ENCODE data around the gene GRIA3. TPM values are rescaled to one million over a fixed set of nuclear protein-coding genes. Genes with fewer than 3 reads are reported as not detected.

Gene GRIA3
- total RNA-seq, 1 experiment from 2014 or later, result 3.8 TPM

GRCh38 chrX:123487236-123487635, 303.2 kb downstream of the GRIA3 start:
- TF ChIP-seq OVOL2 (CRISPR knock-in tag; IDR thresholded peaks at IDR 0.05; ENCODE audit: borderline replicate concordance), result no peak
- TF ChIP-seq MLX (CRISPR knock-in tag; IDR thresholded peaks at IDR 0.05), result no peak
- no peak for TF ChIP-seq IRF2 (CRISPR knock-in tag; IDR thresholded peaks at IDR 0.05; ENCODE audit: borderline replicate concordance, low read depth)
- Mint-ChIP-seq H3K9me3 (no peaks in the 10 kb centered on the region), H3K27ac (no peak overlapping the region), H3K36me3 (no peaks in the 10 kb centered on the region), H3K4me1 (peaks cover 12% of the 10 kb centered on the region), H3K4me3 (no peak overlapping the region), H3K27me3 (ENCODE audit: low read depth) (no peaks in the 10 kb centered on the region; the same call in 1 of the 2 replicates)
- POLR2A ChIA-PET, result no interaction called here
- ATAC-seq (no peak), DNase-seq (ENCODE audit: low spot score) (no peak)
- CTCF ChIA-PET, result no interaction called here

- ChIA-PET CTCF (no interaction called here), POLR2A (no interaction called here)
- H3K9me3 Mint-ChIP-seq, result no peaks in the 10 kb centered on the region
- TF ChIP-seq NR3C1 (CRISPR knock-in tag; conservative IDR thresholded peaks at IDR 0.05; ENCODE audit: low read depth), result no peak
- TF ChIP-seq HMGXB4 (CRISPR knock-in tag; IDR thresholded peaks at IDR 0.05), result no peak
- TF ChIP-seq ATF2 (CRISPR knock-in tag; IDR thresholded peaks at IDR 0.05; ENCODE audit: borderline replicate concordance, low read depth), result no peak
- no peak for TF ChIP-seq GRHL2 (CRISPR knock-in tag; IDR thresholded peaks at IDR 0.05; ENCODE audit: insufficient replicate concordance, severe bottlenecking)
- TF ChIP-seq ERG (CRISPR knock-in tag; IDR thresholded peaks at IDR 0.05), result no peak
- TF ChIP-seq ZNF512 (CRISPR knock-in tag; IDR thresholded peaks at IDR 0.05; ENCODE audit: borderline replicate concordance), result no peak
- TF ChIP-seq ZNF317 (CRISPR knock-in tag; IDR thresholded peaks at IDR 0.05; ENCODE audit: borderline replicate concordance, low read depth), result no peak
- TF ChIP-seq PRDM15 (CRISPR knock-in tag; IDR thresholded peaks at IDR 0.05), result no peak
- no peak for TF ChIP-seq PREB (CRISPR knock-in tag; IDR thresholded peaks at IDR 0.05; ENCODE audit: borderline replicate concordance)
- TF ChIP-seq MXD4 (CRISPR knock-in tag; IDR thresholded peaks at IDR 0.05; ENCODE audit: borderline replicate concordance), result no peak
- no peak for TF ChIP-seq MLX (CRISPR knock-in tag; IDR thresholded peaks at IDR 0.05)
- no peak for TF ChIP-seq NR1H2 (CRISPR knock-in tag; IDR thresholded peaks at IDR 0.05)
- no peak for TF ChIP-seq ATF1 (CRISPR knock-in tag; IDR thresholded peaks at IDR 0.05)
- no peak for TF ChIP-seq GTF2I (CRISPR knock-in tag; conservative IDR thresholded peaks at IDR 0.05)
- no peak for TF ChIP-seq PRRX2 (CRISPR knock-in tag; IDR thresholded peaks at IDR 0.05)
- TF ChIP-seq ZNF121 (CRISPR knock-in tag; IDR thresholded peaks at IDR 0.05), result no peak
- no peak for TF ChIP-seq NFE2L1 (CRISPR knock-in tag; IDR thresholded peaks at IDR 0.05)
- TF ChIP-seq ZNF671 (CRISPR knock-in tag; IDR thresholded peaks at IDR 0.05), result no peak
- no peak for DNase-seq (ENCODE audit: low spot score)
- no peak for ATAC-seq
- no peak overlapping the region for H3K4me3 Mint-ChIP-seq
- H3K27me3 Mint-ChIP-seq (ENCODE audit: low read depth), result no peaks in the 10 kb centered on the region; the same call in 1 of the 2 replicates
- H3K27ac Mint-ChIP-seq, result no peak overlapping the region
- no peaks in the 10 kb centered on the region for H3K36me3 Mint-ChIP-seq
- H3K4me1 Mint-ChIP-seq, result peaks cover 11% of the 10 kb centered on the region; the same call in 1 of the 2 replicates
Measured at GRCh38 chrX:123487669-123488068, 303.6 kb downstream of the GRIA3 start.
